K562 (cell line): ENCODE results near the gene PDE4A. TPM values are rescaled to one million over a fixed set of nuclear protein-coding genes. Genes with fewer than 3 reads are reported as not detected.

ENCODE experiments used
- ID3 ChIP-seq, 2 experiments: fragments of 250-450 bp in 1 of 2; fragments of 450-650 bp in 1 of 2; sonication (Bioruptor Pico) in 1 of 2; IDR thresholded peaks; 2 replicates each; pipeline versions ENCODE4 v1.6.1 to v1.8.0; 2016 to 2021; ENCODE audit warnings: mild to moderate bottlenecking in 2 of 2, moderate library complexity in 2 of 2, missing compliant biosample characterization in 1 of 2, missing genetic modification characterization in 1 of 2
- NELFE ChIP-seq: IDR thresholded peaks from 2 replicates; pipeline ENCODE4 v1.6.1; 2011; ENCODE audit warnings: mild to moderate bottlenecking; ENCODE audit not compliant: insufficient read depth, insufficient read length
- PCBP2 ChIP-seq: fragments of 200-400 bp; formaldehyde crosslinking; IDR thresholded peaks from 2 replicates; pipeline ENCODE4 v1.6.1; 2018; ENCODE audit warnings: low read length, low read depth, mild to moderate bottlenecking, moderate library complexity; ENCODE audit not compliant: poor library complexity, severe bottlenecking
- TCF15 ChIP-seq: fragments of 250-450 bp; sonication (Bioruptor Pico); IDR thresholded peaks from 2 replicates; pipeline ENCODE4 v1.8.0; 2022; ENCODE audit warnings: moderate library complexity, mild to moderate bottlenecking, inconsistent platforms
- U2AF1 ChIP-seq: fragments of 200-400 bp; formaldehyde crosslinking; optimal IDR thresholded peaks from 2 replicates; pipeline ENCODE3; 2017; ENCODE audit warnings: mild to moderate bottlenecking, low read depth, low read length, moderate library complexity
- ZBTB40 ChIP-seq, 2 experiments: fragments of 450-650 bp in 1 of 2; sonication (generic) in 1 of 2; formaldehyde crosslinking in 1 of 2; IDR thresholded peaks; 2 replicates each; pipeline versions ENCODE4 v1.7.1 to v1.9.0; 2016 to 2022; ENCODE audit warnings: inconsistent platforms in 1 of 2, mild to moderate bottlenecking in 1 of 2, missing genetic modification reagents in 1 of 2
- ZNF76 ChIP-seq: fragments of 250-450 bp; sonication (Bioruptor Pico); IDR thresholded peaks from 2 replicates; pipeline ENCODE4 v1.4.0; 2020; ENCODE audit warnings: mild to moderate bottlenecking, moderate library complexity, borderline replicate concordance
- polyA plus RNA-seq, 8 experiments: library from polyadenylated mRNA; depleted of rRNA in 4 of 8; stranded (reverse) in 5 of 8; unstranded in 3 of 8; fragments of >200 nt; fragmentation: Nextera tagmentation in 2 of 8; fragmentation: Illumina TruSeq in 1 of 8; extraction: Ambion mirVana in 2 of 8; extraction: Trizol in 1 of 8; gene quantifications; 2 replicates each; pipeline versions ENCODE4 v1.2.1 to v1.2.3, GENCODE V29; 2011 to 2014; ENCODE audit warnings: inconsistent platforms in 1 of 8, missing spikeins in 1 of 8
- total RNA-seq, 7 experiments: library from RNA; depleted of rRNA in 6 of 7; stranded (reverse); fragments of >200 nt in 6 of 7; fragmentation: Illumina TruSeq in 2 of 7; extraction: Trizol in 2 of 7; gene quantifications; 2 replicates each; pipeline versions ENCODE4 v1.2.1 to v1.2.3, GENCODE V29; 2011 to 2021; ENCODE audit warnings: low replicate concordance in 1 of 7

Gene PDE4A
- total and polyA plus RNA-seq, 9 of the 15 experiments (the other 6 are each of a cell fraction or from before 2014, with no cell fraction given), result 0.66 to 26.9 (median 4.6) TPM

- TF ChIP-seq ZNF76 (CRISPR knock-in tag) (no peak), ID3 (CRISPR knock-in tag; IDR thresholded peaks at IDR 0.05) (no peak), ID3 (tag; IDR thresholded peaks at IDR 0.05) (peak; percentile 88), ZBTB40 (IDR thresholded peaks at IDR 0.05) (peak; percentile 40), ZBTB40 (CRISPR knock-in tag; IDR thresholded peaks at IDR 0.05) (no peak; the same call in 1 of the 2 replicates), PCBP2 (no peak), TCF15 (no peak), NELFE (no peak), U2AF1 (peak; percentile 92)
Measured at GRCh38 chr19:10416380-10417257, 3.7 kb upstream of the PDE4A start (continued).
